ENCODE measurements around the gene TGFB3.
"Not testable (repeated sequence)": the region's sequence is repeated elsewhere in the genome, so short reads cannot be mapped to it uniquely, and the experiment has no call there.

Gene TGFB3

GRCh38 chr14:75946785-75947184, 35.0 kb downstream of the TGFB3 start:
- no peak for FAIRE-seq

GRCh38 chr14:75944607-75945241, 37.1 kb downstream of the TGFB3 start:
- FAIRE-seq, result no peak

DNA sequence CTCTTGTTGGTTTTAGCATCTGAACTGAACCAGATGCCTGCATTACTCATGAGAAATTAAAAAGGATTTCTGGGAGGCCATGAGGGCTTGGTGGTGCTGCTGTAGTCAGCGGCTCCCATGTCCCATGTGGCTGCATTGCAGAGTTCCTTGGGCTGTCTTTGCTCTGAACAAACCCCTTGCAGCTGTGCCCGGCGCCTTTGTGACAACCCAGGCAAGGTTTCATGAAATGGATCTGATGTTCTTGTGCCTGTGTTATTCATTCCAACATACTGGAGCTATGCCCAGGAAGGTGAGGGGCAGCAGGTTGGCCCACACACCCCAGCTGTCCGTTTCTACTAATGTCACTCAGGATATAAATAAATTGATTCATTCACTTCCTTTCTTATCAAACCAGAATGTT, 40.8 kb downstream of the TGFB3 start:
- no peak for FAIRE-seq

GRCh38 chr14:75939200-75939599, 42.6 kb downstream of the TGFB3 start:
- FAIRE-seq, result no peak

GRCh38 chr14:75934998-75935628, 46.7 kb downstream of the TGFB3 start:
- no peak for FAIRE-seq

GRCh38 chr14:75933712-75934296, 48.0 kb downstream of the TGFB3 start:
- no peak for FAIRE-seq

GRCh38 chr14:75928690-75929181, 53.1 kb downstream of the TGFB3 start:
- no peak for FAIRE-seq

DNA sequence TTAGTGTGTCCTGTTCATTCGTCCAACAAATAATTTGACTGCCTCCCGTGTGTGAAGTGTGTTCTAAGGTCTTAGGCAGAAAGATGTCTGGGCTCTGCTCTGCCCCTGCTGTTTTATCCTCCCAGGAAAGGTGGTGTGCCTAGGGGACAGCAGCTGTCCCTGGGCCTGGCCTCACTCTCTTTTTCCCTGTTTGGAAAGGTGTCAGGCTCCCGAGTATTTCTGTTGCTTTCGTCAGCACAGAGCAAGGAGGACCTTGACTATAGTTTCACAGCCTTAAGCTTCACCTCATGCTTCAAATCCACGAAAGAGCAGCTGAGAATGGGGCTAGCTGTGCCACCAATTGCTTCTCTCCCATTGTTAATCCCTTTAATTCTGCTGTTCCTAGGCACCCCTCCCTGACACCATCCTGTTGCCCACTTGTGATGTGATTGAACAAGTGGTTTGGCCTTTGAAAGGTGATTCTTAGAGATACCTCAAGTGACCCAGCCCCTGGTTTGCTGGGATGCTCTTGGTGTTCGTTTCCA, 54.2 kb downstream of the TGFB3 start:
- FAIRE-seq, result no peak

- no peak for FAIRE-seq
Observed at GRCh38 chr14:75926431-75927115, 55.2 kb downstream of the TGFB3 start.

GRCh38 chr14:75925141-75925840, 56.5 kb downstream of the TGFB3 start:
- not testable (repeated sequence) for FAIRE-seq

GRCh38 chr14:75920421-75920820, 61.4 kb downstream of the TGFB3 start:
- FAIRE-seq, result not testable (repeated sequence)

DNA sequence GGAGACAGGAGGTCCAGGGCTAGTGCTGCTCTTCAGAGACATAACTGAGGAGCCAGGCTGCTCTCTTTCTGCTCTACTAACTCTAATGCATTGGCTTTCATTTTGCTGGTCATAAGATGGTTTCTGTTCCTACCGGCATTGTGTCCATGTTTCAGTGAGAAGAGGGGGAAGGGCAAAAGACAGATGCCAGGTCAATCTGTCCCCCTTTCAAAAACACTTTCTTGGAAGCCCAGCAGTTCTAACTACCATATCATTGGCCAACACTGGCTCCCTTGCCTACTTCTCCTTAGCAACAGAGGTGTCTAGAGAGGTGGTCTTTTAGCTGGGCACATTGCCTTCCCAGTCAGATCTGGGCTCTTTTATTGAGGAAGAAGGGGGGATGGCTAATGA, 63.9 kb downstream of the TGFB3 start:
- FAIRE-seq, result no peak

DNA sequence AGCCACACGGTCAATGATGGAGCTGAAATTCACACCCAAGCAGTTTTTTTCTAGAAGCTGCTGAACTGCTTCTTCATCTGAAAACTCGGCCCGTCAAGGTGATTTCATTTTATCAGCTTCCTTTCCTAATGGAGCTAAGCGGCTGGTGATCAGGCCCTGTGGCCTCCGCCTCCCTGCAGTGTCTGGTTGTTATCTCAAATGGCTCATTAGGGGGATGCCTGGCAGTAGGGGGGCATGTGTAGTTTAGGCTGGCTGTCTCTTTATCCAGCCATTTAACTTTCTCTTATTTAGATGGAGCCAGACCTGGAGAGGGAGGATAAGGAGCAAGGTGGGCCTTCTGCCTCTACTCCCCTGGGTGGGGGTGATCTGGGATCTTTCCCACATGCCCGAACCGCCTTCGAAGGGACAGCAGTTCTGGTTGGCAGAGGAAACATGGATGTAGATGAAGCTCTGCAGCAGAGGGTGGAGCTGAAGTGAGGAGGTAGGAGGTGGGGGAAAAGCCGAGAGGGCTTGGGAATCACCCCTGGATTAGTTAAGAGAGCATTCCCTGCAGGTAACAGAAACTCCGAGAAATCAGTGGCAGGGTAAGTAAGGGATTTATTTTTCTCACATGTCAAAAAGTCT, 64.4 kb downstream of the TGFB3 start:
- no peak for FAIRE-seq

GRCh38 chr14:75915045-75915444, 66.8 kb downstream of the TGFB3 start:
- FAIRE-seq, result no peak

DNA sequence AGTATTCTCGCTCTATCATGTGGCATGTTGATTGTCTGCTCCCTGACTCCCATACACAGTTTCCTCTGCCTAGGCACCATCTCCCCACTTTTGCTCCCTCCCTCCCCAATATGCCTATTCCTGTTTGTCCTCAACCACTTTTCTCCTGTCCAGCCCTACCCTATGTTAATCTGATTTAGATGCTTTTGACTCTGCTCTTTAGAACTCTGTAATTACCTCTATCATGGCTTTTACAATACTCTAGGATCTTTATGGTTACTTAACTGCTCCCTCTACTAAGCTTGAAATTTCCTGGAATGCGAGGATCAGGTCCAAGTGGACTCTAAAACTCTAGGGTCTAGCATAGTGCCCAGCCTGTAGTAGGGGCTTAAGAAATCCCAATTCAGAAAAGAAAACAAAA, 68.6 kb downstream of the TGFB3 start:
- no peak for FAIRE-seq

DNA sequence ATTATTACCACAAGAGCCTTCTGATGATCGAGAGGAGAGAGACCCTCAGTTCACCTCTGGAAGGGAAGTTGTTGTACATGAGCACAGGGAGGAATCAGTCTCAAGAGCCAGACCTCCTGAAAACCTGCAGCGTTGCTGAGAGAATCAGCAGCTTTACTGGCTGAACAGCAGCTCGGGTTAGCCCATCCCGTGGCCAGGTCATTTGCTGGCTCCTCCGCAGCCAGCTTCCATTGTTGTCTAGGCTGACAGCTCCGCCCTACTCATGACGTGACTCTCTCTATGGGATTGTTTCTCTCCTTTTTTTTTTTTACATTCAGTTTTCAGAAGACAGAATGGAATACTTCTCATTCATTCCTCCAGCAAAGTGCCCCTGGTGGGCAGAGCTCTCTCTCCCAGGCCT, 69.9 kb downstream of the TGFB3 start:
- no peak for FAIRE-seq

DNA sequence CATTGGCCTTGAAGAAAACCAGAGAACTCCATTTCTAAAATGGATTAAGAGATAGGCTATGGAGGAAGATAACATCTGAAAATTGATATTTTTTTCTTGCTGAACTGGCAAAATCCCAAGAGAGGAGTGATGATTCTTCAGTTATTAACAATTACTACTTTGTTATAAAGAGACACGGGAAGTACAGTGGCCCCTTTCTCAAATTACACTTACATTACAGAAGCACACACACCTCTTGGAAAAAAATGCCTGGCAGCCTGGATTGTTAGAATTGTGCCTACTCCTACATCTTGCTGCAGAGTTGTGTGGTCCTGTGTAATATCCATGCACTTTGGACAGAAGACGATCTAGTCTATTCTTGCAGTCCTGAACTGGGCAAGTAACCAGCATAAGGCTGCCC, 71.7 kb downstream of the TGFB3 start:
- FAIRE-seq, result no peak

DNA sequence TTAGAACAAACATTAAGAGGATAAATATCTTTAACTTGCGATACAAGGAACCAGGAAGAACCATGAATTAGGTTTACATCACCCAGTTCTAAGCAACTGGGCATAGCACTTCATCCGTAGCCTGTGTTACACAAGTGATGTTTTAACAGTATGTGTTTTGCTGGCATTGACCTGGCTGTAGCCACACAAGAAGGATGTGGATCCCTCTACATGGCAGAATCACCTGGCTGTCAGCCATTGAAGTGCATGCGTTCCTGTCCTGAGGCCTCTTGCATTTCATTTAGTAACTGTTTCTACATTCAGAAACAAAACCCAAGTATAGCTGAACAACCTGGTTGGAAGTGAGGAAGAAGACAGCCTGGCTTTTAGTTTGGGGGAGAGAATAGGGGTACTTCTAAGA, 72.2 kb downstream of the TGFB3 start:
- no peak for FAIRE-seq

Data from islet of Langerhans (tissue), 1 donor.